Measurements from ENCODE around the gene CABP1.

Gene CABP1

GRCh38 chr12:120625557-120626419, 14.6 kb upstream of the CABP1 start:
- TF ChIP-seq CTCF (IDR thresholded peaks at IDR 0.05; ENCODE audit: low read depth, low read length): no peak; the same call in 1 of the 2 replicates
- no peak for DNase-seq (ENCODE audit: extremely low read depth, low read depth)

GRCh38 chr12:120628919-120629318, 11.5 kb upstream of the CABP1 start:
- no peak for DNase-seq (ENCODE audit: extremely low read depth, low read depth)
- TF ChIP-seq CTCF (IDR thresholded peaks at IDR 0.05; ENCODE audit: low read depth, low read length): no peak

- no peak for DNase-seq (ENCODE audit: extremely low read depth, low read depth)
- TF ChIP-seq CTCF (IDR thresholded peaks at IDR 0.05; ENCODE audit: low read depth, low read length): no peak
Observed at GRCh38 chr12:120630104-120630892, 10.1 kb upstream of the CABP1 start.

- TF ChIP-seq CTCF (IDR thresholded peaks at IDR 0.05; ENCODE audit: low read depth, low read length): no peak
- no peak for DNase-seq (ENCODE audit: extremely low read depth, low read depth)
Observed at GRCh38 chr12:120631097-120631496, 9.3 kb upstream of the CABP1 start.

GRCh38 chr12:120640861-120641833, 721 bp downstream of the CABP1 start:
- TF ChIP-seq CTCF (IDR thresholded peaks at IDR 0.05; ENCODE audit: low read depth, low read length): no peak
- no peak for DNase-seq (ENCODE audit: extremely low read depth, low read depth)

GRCh38 chr12:120642121-120642520, 1.7 kb downstream of the CABP1 start:
- no peak for DNase-seq (ENCODE audit: extremely low read depth, low read depth)
- TF ChIP-seq CTCF (IDR thresholded peaks at IDR 0.05; ENCODE audit: low read depth, low read length): no peak

All from AG09319 (cell line).